ENCODE results near the gene SCLY.
"Not testable (repeated sequence)": the region's sequence is repeated elsewhere in the genome, so short reads cannot be mapped to it uniquely, and the experiment has no call there.

Gene SCLY

GRCh38 chr2:238114851-238115660 is 54.3 kb downstream of the SCLY start:
- DNase-seq = no peak

- not testable (repeated sequence) for DNase-seq
These were observed 54.9 kb downstream of the SCLY start for GRCh38 chr2:238115709-238116108.

GRCh38 chr2:238116298-238117198 is 55.7 kb downstream of the SCLY start:
- no peak for DNase-seq

GRCh38 chr2:238117199-238118154 is 56.7 kb downstream of the SCLY start:
- no peak for DNase-seq

GRCh38 chr2:238119756-238120462 is 59.1 kb downstream of the SCLY start:
- DNase-seq = no peak

- no peak for DNase-seq
These were observed 59.9 kb downstream of the SCLY start for GRCh38 chr2:238120463-238121298.

GRCh38 chr2:238121511-238122286 is 60.9 kb downstream of the SCLY start:
- no peak for DNase-seq

GRCh38 chr2:238122287-238123217 is 61.8 kb downstream of the SCLY start:
- no peak for DNase-seq

GRCh38 chr2:238123218-238123971 is 62.6 kb downstream of the SCLY start:
- DNase-seq = no peak

- no peak for DNase-seq
These were observed 63.2 kb downstream of the SCLY start for GRCh38 chr2:238123991-238124470.

GRCh38 chr2:238124488-238125126 is 63.8 kb downstream of the SCLY start:
- DNase-seq = no peak

GRCh38 chr2:238125127-238125885 is 64.5 kb downstream of the SCLY start:
- DNase-seq = no peak

- DNase-seq = no peak
These were observed 65.5 kb downstream of the SCLY start for GRCh38 chr2:238126338-238126737.

- no peak for DNase-seq
These were observed 66.0 kb downstream of the SCLY start for GRCh38 chr2:238126775-238127164.

GRCh38 chr2:238127165-238128060 is 66.6 kb downstream of the SCLY start:
- DNase-seq = no peak

GRCh38 chr2:238128061-238128440 is 67.2 kb downstream of the SCLY start:
- no peak for DNase-seq
